Peyer's patch (tissue), 4 donors: ENCODE measurements around the gene GAK.

ENCODE experiments used
- POLR2A ChIP-seq, 2 donors: fragments of 450-650 bp; IDR thresholded peaks; one replicate each; pipeline ENCODE4 v1.5.1; 2017; ENCODE audit warnings: antibody characterized with exemption in 2 of 2, mild to moderate bottlenecking in 2 of 2, moderate library complexity in 2 of 2
- TF ChIP-seq, protein P1 (sequence below), 6 experiments: fragments of 450-650 bp in 4 of 6; fragments of 200-600 bp in 2 of 6; sonication (generic) in 1 of 6; IDR thresholded peaks; one replicate each; pipeline ENCODE4 v1.5.1; 2017 to 2019; ENCODE audit warnings: antibody characterized with exemption in 6 of 6, mild to moderate bottlenecking in 3 of 6, moderate library complexity in 1 of 6

DNA sequence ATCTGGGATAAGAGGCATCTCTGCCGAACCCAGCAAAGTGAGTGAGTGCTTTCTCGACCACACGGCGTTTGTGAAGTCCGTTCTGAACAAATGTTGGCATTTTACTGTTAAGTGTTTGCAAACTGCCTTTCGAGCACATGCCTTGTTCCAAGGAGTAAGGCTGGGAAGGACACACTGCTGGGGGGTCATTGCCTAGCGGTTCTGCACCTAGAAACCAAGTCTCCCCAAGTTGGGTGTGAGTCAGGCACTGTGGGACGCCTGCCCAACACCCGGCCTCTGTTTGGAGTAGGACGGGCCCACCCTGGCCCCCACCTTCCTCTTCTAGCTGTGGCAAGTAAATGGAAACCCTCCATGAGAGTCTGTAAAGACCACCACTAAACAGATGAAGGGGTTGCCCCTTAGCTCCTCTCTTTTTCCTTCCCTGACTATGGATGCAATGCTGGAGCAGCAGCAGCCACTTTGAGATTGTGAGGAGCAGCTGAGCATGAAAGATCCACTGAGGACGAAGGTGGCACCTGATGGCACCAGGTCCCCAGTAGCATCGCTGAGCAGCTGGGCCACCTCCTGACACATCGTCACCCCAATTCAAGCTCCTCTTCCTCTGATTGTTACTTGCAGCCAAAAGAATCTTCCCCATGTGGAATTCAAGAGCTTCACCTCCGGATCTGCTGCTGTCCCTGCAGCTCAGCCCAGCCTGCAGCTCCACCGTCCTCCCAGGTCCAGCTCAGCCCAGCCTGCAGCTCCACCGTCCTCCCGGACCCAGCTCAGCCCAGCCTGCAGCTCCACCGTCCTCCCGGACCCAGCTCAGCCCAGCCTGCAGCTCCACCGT lies 112.5 kb downstream of the GAK start:
- TF ChIP-seq, protein P1, sequence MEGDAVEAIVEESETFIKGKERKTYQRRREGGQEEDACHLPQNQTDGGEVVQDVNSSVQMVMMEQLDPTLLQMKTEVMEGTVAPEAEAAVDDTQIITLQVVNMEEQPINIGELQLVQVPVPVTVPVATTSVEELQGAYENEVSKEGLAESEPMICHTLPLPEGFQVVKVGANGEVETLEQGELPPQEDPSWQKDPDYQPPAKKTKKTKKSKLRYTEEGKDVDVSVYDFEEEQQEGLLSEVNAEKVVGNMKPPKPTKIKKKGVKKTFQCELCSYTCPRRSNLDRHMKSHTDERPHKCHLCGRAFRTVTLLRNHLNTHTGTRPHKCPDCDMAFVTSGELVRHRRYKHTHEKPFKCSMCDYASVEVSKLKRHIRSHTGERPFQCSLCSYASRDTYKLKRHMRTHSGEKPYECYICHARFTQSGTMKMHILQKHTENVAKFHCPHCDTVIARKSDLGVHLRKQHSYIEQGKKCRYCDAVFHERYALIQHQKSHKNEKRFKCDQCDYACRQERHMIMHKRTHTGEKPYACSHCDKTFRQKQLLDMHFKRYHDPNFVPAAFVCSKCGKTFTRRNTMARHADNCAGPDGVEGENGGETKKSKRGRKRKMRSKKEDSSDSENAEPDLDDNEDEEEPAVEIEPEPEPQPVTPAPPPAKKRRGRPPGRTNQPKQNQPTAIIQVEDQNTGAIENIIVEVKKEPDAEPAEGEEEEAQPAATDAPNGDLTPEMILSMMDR (IDR thresholded peaks at IDR 0.05): no peak
- no peak for TF ChIP-seq POLR2A (IDR thresholded peaks at IDR 0.05)
